Right atrium auricular region (tissue), 2 donors: ENCODE results near the gene CACNA2D3. TPM values are rescaled to one million over a fixed set of nuclear protein-coding genes. Genes with fewer than 3 reads are reported as not detected.

ENCODE experiments used
- DNase-seq: peaks from one replicate; pipeline ENCODE4 v3.0.0-alpha.2; 2019; ENCODE audit warnings: low spot score
- H3K27ac ChIP-seq, 2 donors: fragments of 200-600 bp; sonication (generic); 1 replicate in 1 of 2; 2 replicates in 1 of 2; pipeline ENCODE4 v1.5.1; 2016 to 2019
- H3K27me3 ChIP-seq, 2 donors: fragments of 200-600 bp; sonication (generic); one replicate each; pipeline versions ENCODE4 v1.5.1 to v1.6.0; 2017 to 2019
- H3K36me3 ChIP-seq: fragments of 200-600 bp; sonication (generic); one replicate; pipeline ENCODE4 v1.5.1; 2016
- H3K4me1 ChIP-seq, 2 donors: fragments of 200-600 bp; sonication (generic); one replicate each; pipeline versions ENCODE4 v1.5.1 to v1.6.0; 2017 to 2019
- H3K4me3 ChIP-seq, 2 donors: fragments of 200-600 bp; sonication (generic); 1 replicate in 1 of 2; 2 replicates in 1 of 2; pipeline ENCODE4 v1.5.1; 2017 to 2019; ENCODE audit warnings: mild to moderate bottlenecking in 1 of 2, moderate library complexity in 1 of 2
- H3K9me3 ChIP-seq, 2 donors: fragments of 200-600 bp; sonication (generic); one replicate each; pipeline ENCODE4 v1.5.1; 2019
- CTCF ChIP-seq, 2 donors: fragments of 200-600 bp; sonication (generic); IDR thresholded peaks; one replicate each; pipeline ENCODE4 v1.5.1; 2019; ENCODE audit warnings: antibody characterized with exemption in 2 of 2
- total RNA-seq, 2 donors: library from RNA; depleted of rRNA; stranded (reverse); fragments of >200 nt; gene quantifications; one replicate each; pipeline ENCODE4 v1.1.0, GENCODE V29; 2016

CACNA2D3 gene
- total RNA-seq, 2 donors from 2014 or later, result 10.9 to 17.2 TPM

GRCh38 chr3:54827776-54828175 lies 705.4 kb downstream of the CACNA2D3 start:
- H3K36me3 ChIP-seq, result no peaks in the 10 kb centered on the region
- peaks cover 0 to 7% of the 10 kb centered on the region in 2 donors for H3K9me3 ChIP-seq
- no peak for DNase-seq
- no peak for TF ChIP-seq CTCF (IDR thresholded peaks at IDR 0.05)
- no peaks in the 10 kb centered on the region for H3K27me3 ChIP-seq
- no peaks in the 10 kb centered on the region for H3K4me1 ChIP-seq
- H3K27ac ChIP-seq, result no peak overlapping the region
- no peak overlapping the region for H3K4me3 ChIP-seq

- peak in 1 of 2 donors; percentile 48 for TF ChIP-seq CTCF (IDR thresholded peaks at IDR 0.05)
- no peak overlapping the region for H3K27ac ChIP-seq
- no peak for DNase-seq
- H3K36me3 ChIP-seq, result no peaks in the 10 kb centered on the region
- H3K4me1 ChIP-seq, result no peaks in the 10 kb centered on the region
- H3K9me3 ChIP-seq, result peaks cover 0 to 7% of the 10 kb centered on the region in 2 donors
- no peaks in the 10 kb centered on the region for H3K27me3 ChIP-seq
- H3K4me3 ChIP-seq, result no peak overlapping the region
These were observed 708.3 kb downstream of the CACNA2D3 start for GRCh38 chr3:54830658-54831057.

- no peaks in the 10 kb centered on the region for H3K36me3 ChIP-seq
- H3K4me3 ChIP-seq, result no peak overlapping the region
- peaks cover 0 to 7% of the 10 kb centered on the region in 2 donors for H3K9me3 ChIP-seq
- DNase-seq, result no peak
- TF ChIP-seq CTCF (IDR thresholded peaks at IDR 0.05), result no peak
- H3K27ac ChIP-seq, result no peak overlapping the region
- no peaks in the 10 kb centered on the region for H3K4me1 ChIP-seq
- no peaks in the 10 kb centered on the region for H3K27me3 ChIP-seq
These were observed 708.8 kb downstream of the CACNA2D3 start for GRCh38 chr3:54831112-54831511.

GRCh38 chr3:54832876-54833275 lies 710.5 kb downstream of the CACNA2D3 start:
- DNase-seq, result no peak
- TF ChIP-seq CTCF (IDR thresholded peaks at IDR 0.05), result no peak
- no peaks in the 10 kb centered on the region for H3K27me3 ChIP-seq
- H3K9me3 ChIP-seq, result peaks cover 0 to 7% of the 10 kb centered on the region in 2 donors
- no peaks in the 10 kb centered on the region for H3K36me3 ChIP-seq
- H3K27ac ChIP-seq, result no peak overlapping the region
- no peaks in the 10 kb centered on the region for H3K4me1 ChIP-seq
- H3K4me3 ChIP-seq, result no peak overlapping the region

GRCh38 chr3:54835701-54836100 lies 713.3 kb downstream of the CACNA2D3 start:
- no peak overlapping the region for H3K4me3 ChIP-seq
- DNase-seq, result no peak
- no peak for TF ChIP-seq CTCF (IDR thresholded peaks at IDR 0.05)
- no peak overlapping the region for H3K27ac ChIP-seq
- no peaks in the 10 kb centered on the region for H3K27me3 ChIP-seq
- H3K4me1 ChIP-seq, result no peaks in the 10 kb centered on the region
- H3K9me3 ChIP-seq, result no peaks in the 10 kb centered on the region
- no peaks in the 10 kb centered on the region for H3K36me3 ChIP-seq

- no peak for DNase-seq
- Histone ChIP-seq H3K36me3 (no peaks in the 10 kb centered on the region), H3K9me3 (no peaks in the 10 kb centered on the region), H3K27ac (no peak overlapping the region), H3K4me1 (no peaks in the 10 kb centered on the region), H3K4me3 (no peak overlapping the region), H3K27me3 (no peaks in the 10 kb centered on the region)
- no peak for TF ChIP-seq CTCF (IDR thresholded peaks at IDR 0.05)
These were observed 714.5 kb downstream of the CACNA2D3 start for GRCh38 chr3:54836871-54837270.
